Testis (tissue), 3 donors: ENCODE measurements around the gene ZZZ3. TPM values are rescaled to one million over a fixed set of nuclear protein-coding genes. Genes with fewer than 3 reads are reported as not detected.

Source experiments
- DNase-seq: peaks from one replicate; pipeline ENCODE4 v3.0.0-alpha.2; 2019
- H3K27ac ChIP-seq, 2 donors: fragments of 200-600 bp; sonication (generic); one replicate each; pipeline ENCODE4 v1.5.1; 2019
- H3K27me3 ChIP-seq: fragments of 200-600 bp; sonication (generic); one replicate; pipeline ENCODE4 v1.5.1; 2019
- H3K36me3 ChIP-seq: fragments of 200-600 bp; sonication (generic); one replicate; pipeline ENCODE4 v1.5.1; 2017; ENCODE audit warnings: low read depth; ENCODE audit errors: missing control alignments
- H3K4me1 ChIP-seq: fragments of 200-600 bp; sonication (generic); one replicate; pipeline ENCODE4 v1.5.1; 2019
- H3K4me3 ChIP-seq, 2 donors: fragments of 200-600 bp; sonication (generic); one replicate each; pipeline ENCODE4 v1.5.1; 2017 to 2019
- H3K9me3 ChIP-seq: fragments of 200-600 bp; sonication (generic); one replicate; pipeline ENCODE4 v1.5.1; 2017
- POLR2A ChIP-seq: fragments of 450-650 bp; IDR thresholded peaks from one replicate; pipeline ENCODE4 v1.6.1; 2017; ENCODE audit warnings: antibody characterized with exemption, mild to moderate bottlenecking, moderate library complexity
- WGBS, 2 donors: methylation state at CpG; one replicate each; pipeline ENCODE4 v1.1.5; 2018; 5-methylcytosine and 5-hydroxymethylcytosine counted together
- intact Hi-C: fragments of 100-400 bp; cut with DNase I; formaldehyde crosslinking; loops from one replicate; pipeline ENCODE4 v1.15.1; 2023; ENCODE audit warnings: low total_unique reads
- polyA plus RNA-seq: library from polyadenylated mRNA; stranded (reverse); fragments of 350-450 nt; fragmentation: Illumina TruSeq; extraction: RNeasy Lipid Tissue Mini Kit (QIAGEN cat#74804); gene quantifications from one replicate; pipeline ENCODE4 v1.2.3, GENCODE V29; 2014; ENCODE audit warnings: low read depth, low replicate concordance; ENCODE audit not compliant: insufficient read depth
- total RNA-seq, 2 donors: library from RNA; depleted of rRNA; stranded (reverse); fragments of >200 nt; gene quantifications; one replicate each; pipeline ENCODE4 v1.2.3, GENCODE V29; 2016
- TF ChIP-seq, protein P1 (sequence below), 3 experiments: fragments of 450-650 bp in 2 of 3; fragments of 200-600 bp in 1 of 3; sonication (generic) in 1 of 3; IDR thresholded peaks; one replicate each; pipeline ENCODE4 v1.5.1; 2016 to 2019; ENCODE audit warnings: antibody characterized with exemption in 3 of 3, mild to moderate bottlenecking in 2 of 3, moderate library complexity in 1 of 3

Gene ZZZ3
- total and polyA plus RNA-seq, 3 donors from 2014 or later: 13.3 to 53.8 (median 52.2) TPM

DNA sequence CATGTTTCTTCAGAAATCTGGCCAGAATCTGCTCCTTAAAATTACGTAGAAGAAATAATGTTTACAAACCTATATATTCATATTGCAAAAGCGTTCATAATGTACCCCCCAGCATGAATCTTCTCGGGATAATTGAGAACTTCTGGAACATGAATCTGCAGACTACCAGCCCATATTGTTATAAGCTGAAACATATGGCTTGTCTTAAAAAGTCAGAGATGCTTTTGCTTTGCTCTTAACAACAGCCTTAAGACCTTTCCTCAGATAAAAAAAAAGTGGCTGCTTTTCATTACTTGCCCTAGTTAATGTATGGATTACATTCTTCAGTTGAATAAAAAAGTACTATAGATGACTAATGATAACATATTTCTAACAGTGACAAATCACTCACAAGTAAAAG is 15.0 kb upstream of the ZZZ3 start:
- Histone ChIP-seq H3K36me3 (no peaks in the 10 kb centered on the region), H3K27me3 (no peaks in the 10 kb centered on the region), H3K9me3 (no peaks in the 10 kb centered on the region), H3K4me1 (no peaks in the 10 kb centered on the region), H3K4me3 (no peak overlapping the region), H3K27ac (no peak overlapping the region)
- TF ChIP-seq, protein P1, sequence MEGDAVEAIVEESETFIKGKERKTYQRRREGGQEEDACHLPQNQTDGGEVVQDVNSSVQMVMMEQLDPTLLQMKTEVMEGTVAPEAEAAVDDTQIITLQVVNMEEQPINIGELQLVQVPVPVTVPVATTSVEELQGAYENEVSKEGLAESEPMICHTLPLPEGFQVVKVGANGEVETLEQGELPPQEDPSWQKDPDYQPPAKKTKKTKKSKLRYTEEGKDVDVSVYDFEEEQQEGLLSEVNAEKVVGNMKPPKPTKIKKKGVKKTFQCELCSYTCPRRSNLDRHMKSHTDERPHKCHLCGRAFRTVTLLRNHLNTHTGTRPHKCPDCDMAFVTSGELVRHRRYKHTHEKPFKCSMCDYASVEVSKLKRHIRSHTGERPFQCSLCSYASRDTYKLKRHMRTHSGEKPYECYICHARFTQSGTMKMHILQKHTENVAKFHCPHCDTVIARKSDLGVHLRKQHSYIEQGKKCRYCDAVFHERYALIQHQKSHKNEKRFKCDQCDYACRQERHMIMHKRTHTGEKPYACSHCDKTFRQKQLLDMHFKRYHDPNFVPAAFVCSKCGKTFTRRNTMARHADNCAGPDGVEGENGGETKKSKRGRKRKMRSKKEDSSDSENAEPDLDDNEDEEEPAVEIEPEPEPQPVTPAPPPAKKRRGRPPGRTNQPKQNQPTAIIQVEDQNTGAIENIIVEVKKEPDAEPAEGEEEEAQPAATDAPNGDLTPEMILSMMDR (IDR thresholded peaks at IDR 0.05): no peak
- no peak for TF ChIP-seq POLR2A
- WGBS, 2 donors: 91 to 96% methylated on average over 3 of the region's 3 CpGs
- intact Hi-C loops: no loop called here
- DNase-seq: no peak

DNA sequence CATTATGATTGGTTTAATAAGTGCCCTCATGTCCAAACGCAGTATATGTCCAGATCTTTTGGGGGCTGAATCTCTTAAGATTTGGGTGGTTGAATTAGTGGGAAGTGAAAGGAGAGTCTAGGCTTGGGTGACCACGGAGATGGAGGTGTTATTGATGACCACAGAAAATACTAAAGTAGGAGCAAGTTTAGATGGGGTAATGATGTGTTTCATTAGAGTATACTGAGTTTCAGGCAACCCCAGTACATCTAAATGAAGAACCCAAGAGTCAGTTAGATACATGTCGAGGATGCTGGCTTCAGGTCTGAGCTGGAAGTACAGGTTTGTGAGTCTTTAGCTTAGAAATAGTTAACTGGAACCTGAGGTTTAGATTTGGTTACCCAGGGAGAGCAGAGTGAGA is 6.5 kb upstream of the ZZZ3 start:
- intact Hi-C loops: no loop called here
- TF ChIP-seq POLR2A: no peak
- TF ChIP-seq, protein P1 (IDR thresholded peaks at IDR 0.05): no peak
- DNase-seq: no peak
- WGBS, 2 donors: 88% methylated on average over 3 of the region's 3 CpGs
- Histone ChIP-seq H3K9me3 (no peaks in the 10 kb centered on the region), H3K27ac (no peak overlapping the region), H3K36me3 (no peaks in the 10 kb centered on the region), H3K27me3 (no peaks in the 10 kb centered on the region), H3K4me1 (no peaks in the 10 kb centered on the region), H3K4me3 (no peak overlapping the region)

- intact Hi-C loops: no loop called here
- no peak for TF ChIP-seq POLR2A
- TF ChIP-seq, protein P1 (IDR thresholded peaks at IDR 0.05): peak in 1 of 3 experiments; percentile 18
- no peaks in the 10 kb centered on the region for H3K4me1 ChIP-seq
- DNase-seq: no peak
- no peak overlapping the region for H3K27ac ChIP-seq
- peak overlapping the region in 1 of 2 donors; percentile 24 for H3K4me3 ChIP-seq
- 18 to 29% methylated on average over 8 to 18 of the region's 21 CpGs for WGBS, 2 donors
- H3K36me3 ChIP-seq: no peaks in the 10 kb centered on the region
- H3K9me3 ChIP-seq: no peaks in the 10 kb centered on the region
- no peaks in the 10 kb centered on the region for H3K27me3 ChIP-seq
Observed at GRCh38 chr1:77687519-77687906, 5.1 kb upstream of the ZZZ3 start.

- no peaks in the 10 kb centered on the region for H3K9me3 ChIP-seq
- H3K27me3 ChIP-seq: no peaks in the 10 kb centered on the region
- WGBS, 2 donors: 72 to 78% methylated on average over 5 to 23 of the region's 33 CpGs
- H3K4me3 ChIP-seq: peak overlapping the region in 1 of 2 donors; percentile 24
- TF ChIP-seq POLR2A: no peak
- TF ChIP-seq, protein P1 (IDR thresholded peaks at IDR 0.05): no peak
- no peaks in the 10 kb centered on the region for H3K4me1 ChIP-seq
- no peak for DNase-seq
- H3K27ac ChIP-seq: no peak overlapping the region
- intact Hi-C loops: no loop called here
- H3K36me3 ChIP-seq: no peaks in the 10 kb centered on the region
Observed at GRCh38 chr1:77686796-77687518, 4.5 kb upstream of the ZZZ3 start.
